Measurements from ENCODE around the gene S100B. TPM values are rescaled to one million over a fixed set of nuclear protein-coding genes. Genes with fewer than 3 reads are reported as not detected.
"Not testable (repeated sequence)": the region's sequence is repeated elsewhere in the genome, so short reads cannot be mapped to it uniquely, and the experiment has no call there.

Gene S100B
- total and polyA plus RNA-seq, 7 donors = 14.3 to 126 (median 28.5) TPM

- Histone ChIP-seq H3K4me3 (no peak overlapping the region), H3K36me3 (peaks cover 0 to 11% (median 7%) of the 10 kb centered on the region in 4 donors), H3K27me3 (no peaks in the 10 kb centered on the region), H3K9me3 (peaks cover 0 to 7% (median 2%) of the 10 kb centered on the region in 4 donors), H3K27ac (no peak overlapping the region), H3K4me1 (no peaks in the 10 kb centered on the region)
- no peak for TF ChIP-seq POLR2AphosphoS5 (IDR thresholded peaks at IDR 0.05)
- no peak for TF ChIP-seq POLR2A (IDR thresholded peaks at IDR 0.05)
- TF ChIP-seq CTCF (IDR thresholded peaks at IDR 0.05) = no peak
- TF ChIP-seq EP300 (IDR thresholded peaks at IDR 0.05) = no peak
- DNase-seq = no peak
- 98% methylated on average over 5 of the region's 5 CpGs for WGBS, 2 donors
- intact Hi-C loops (cut with DNase I) = no loop called here
Observed at GRCh38 chr21:46581780-46582307, 23.0 kb downstream of the S100B start.

GRCh38 chr21:46579394-46579793, 25.5 kb downstream of the S100B start:
- H3K9me3 ChIP-seq; intact Hi-C loops (cut with DNase I); H3K4me1 ChIP-seq; H3K4me3 ChIP-seq; H3K27me3 ChIP-seq; H3K27ac ChIP-seq; DNase-seq: not testable (repeated sequence)
- WGBS, 2 donors = 92 to 98% methylated on average over 2 of the region's 2 CpGs
- H3K36me3 ChIP-seq = peaks cover 0 to 11% (median 7%) of the 10 kb centered on the region in 4 donors

- peaks cover 0 to 12% (median 7%) of the 10 kb centered on the region in 4 donors for H3K36me3 ChIP-seq
- WGBS, 2 donors = 90 to 95% methylated on average over 5 of the region's 5 CpGs
- intact Hi-C loops (cut with DNase I); H3K4me3 ChIP-seq; H3K4me1 ChIP-seq; H3K9me3 ChIP-seq; H3K27ac ChIP-seq; H3K27me3 ChIP-seq; DNase-seq: not testable (repeated sequence)
Observed at GRCh38 chr21:46577786-46578185, 27.1 kb downstream of the S100B start.

GRCh38 chr21:46572850-46573249, 32.0 kb downstream of the S100B start:
- Histone ChIP-seq H3K4me1 (no peaks in the 10 kb centered on the region), H3K27me3 (no peaks in the 10 kb centered on the region), H3K9me3 (peaks cover 0 to 9% (median 0%) of the 10 kb centered on the region in 4 donors), H3K27ac (no peak overlapping the region), H3K4me3 (no peak overlapping the region), H3K36me3 (peaks cover 11 to 48% (median 18%) of the 10 kb centered on the region in 4 donors)
- intact Hi-C loops (cut with DNase I) = no loop called here
- DNase-seq = no peak
- TF ChIP-seq CTCF (IDR thresholded peaks at IDR 0.05) = no peak
- TF ChIP-seq POLR2A (IDR thresholded peaks at IDR 0.05) = no peak
- TF ChIP-seq POLR2AphosphoS5 (IDR thresholded peaks at IDR 0.05) = no peak
- TF ChIP-seq EP300 (IDR thresholded peaks at IDR 0.05) = no peak
- WGBS, 2 donors = 79 to 96% methylated on average over 1 of the region's 1 CpG

- TF ChIP-seq POLR2A (IDR thresholded peaks at IDR 0.05) = no peak
- TF ChIP-seq CTCF (IDR thresholded peaks at IDR 0.05) = no peak
- TF ChIP-seq EP300 (IDR thresholded peaks at IDR 0.05) = no peak
- TF ChIP-seq POLR2AphosphoS5 (IDR thresholded peaks at IDR 0.05) = no peak
- no peak overlapping the region for H3K27ac ChIP-seq
- H3K36me3 ChIP-seq = peaks cover 11 to 70% (median 30%) of the 10 kb centered on the region in 4 donors
- no peaks in the 10 kb centered on the region for H3K4me1 ChIP-seq
- no peaks in the 10 kb centered on the region for H3K27me3 ChIP-seq
- no peak for DNase-seq
- peaks cover 0 to 7% (median 0%) of the 10 kb centered on the region in 4 donors for H3K9me3 ChIP-seq
- H3K4me3 ChIP-seq = no peak overlapping the region
- intact Hi-C loops (cut with DNase I) = no loop called here
Observed at GRCh38 chr21:46570631-46571030, 34.3 kb downstream of the S100B start.

- intact Hi-C loops (cut with DNase I) = no loop called here
- Histone ChIP-seq H3K4me3 (no peak overlapping the region), H3K27me3 (no peaks in the 10 kb centered on the region), H3K4me1 (no peaks in the 10 kb centered on the region), H3K36me3 (peaks cover 11 to 75% (median 32%) of the 10 kb centered on the region in 4 donors), H3K27ac (no peak overlapping the region), H3K9me3 (peaks cover 0 to 7% (median 0%) of the 10 kb centered on the region in 4 donors)
- WGBS, 2 donors = 84 to 85% methylated on average over 2 of the region's 2 CpGs
- no peak for DNase-seq
- TF ChIP-seq EP300 (IDR thresholded peaks at IDR 0.05) = no peak
- no peak for TF ChIP-seq POLR2AphosphoS5 (IDR thresholded peaks at IDR 0.05)
- TF ChIP-seq POLR2A (IDR thresholded peaks at IDR 0.05) = no peak
- no peak for TF ChIP-seq CTCF (IDR thresholded peaks at IDR 0.05)
Observed at GRCh38 chr21:46570119-46570518, 34.8 kb downstream of the S100B start.
